Activated naive CD8-positive, alpha-beta T cell (primary cell): Measurements from ENCODE around the gene FASN.
A peak's percentile ranks its signal among the peaks of the same experiment; 100 is the strongest.
"Not testable (repeated sequence)": the region's sequence is repeated elsewhere in the genome, so short reads cannot be mapped to it uniquely, and the experiment has no call there.

Experiments used
- H3K27ac Mint-ChIP-seq: one replicate; pipeline ENCODE4 v1.8.0; 2021; ENCODE audit warnings: mixed read lengths
- H3K27me3 Mint-ChIP-seq: one replicate; pipeline ENCODE4 v1.8.0; 2021; ENCODE audit warnings: mixed read lengths
- H3K36me3 Mint-ChIP-seq: one replicate; pipeline ENCODE4 v1.8.0; 2021; ENCODE audit warnings: mixed read lengths
- H3K4me1 Mint-ChIP-seq: one replicate; pipeline ENCODE4 v1.8.0; 2021; ENCODE audit warnings: low read depth, mixed read lengths
- H3K4me3 Mint-ChIP-seq: one replicate; pipeline ENCODE4 v1.8.0; 2021; ENCODE audit warnings: mild to moderate bottlenecking, mixed read lengths
- H3K9me3 Mint-ChIP-seq: one replicate; pipeline ENCODE4 v1.8.0; 2021; ENCODE audit warnings: low read depth, mixed read lengths

Gene FASN

DNA sequence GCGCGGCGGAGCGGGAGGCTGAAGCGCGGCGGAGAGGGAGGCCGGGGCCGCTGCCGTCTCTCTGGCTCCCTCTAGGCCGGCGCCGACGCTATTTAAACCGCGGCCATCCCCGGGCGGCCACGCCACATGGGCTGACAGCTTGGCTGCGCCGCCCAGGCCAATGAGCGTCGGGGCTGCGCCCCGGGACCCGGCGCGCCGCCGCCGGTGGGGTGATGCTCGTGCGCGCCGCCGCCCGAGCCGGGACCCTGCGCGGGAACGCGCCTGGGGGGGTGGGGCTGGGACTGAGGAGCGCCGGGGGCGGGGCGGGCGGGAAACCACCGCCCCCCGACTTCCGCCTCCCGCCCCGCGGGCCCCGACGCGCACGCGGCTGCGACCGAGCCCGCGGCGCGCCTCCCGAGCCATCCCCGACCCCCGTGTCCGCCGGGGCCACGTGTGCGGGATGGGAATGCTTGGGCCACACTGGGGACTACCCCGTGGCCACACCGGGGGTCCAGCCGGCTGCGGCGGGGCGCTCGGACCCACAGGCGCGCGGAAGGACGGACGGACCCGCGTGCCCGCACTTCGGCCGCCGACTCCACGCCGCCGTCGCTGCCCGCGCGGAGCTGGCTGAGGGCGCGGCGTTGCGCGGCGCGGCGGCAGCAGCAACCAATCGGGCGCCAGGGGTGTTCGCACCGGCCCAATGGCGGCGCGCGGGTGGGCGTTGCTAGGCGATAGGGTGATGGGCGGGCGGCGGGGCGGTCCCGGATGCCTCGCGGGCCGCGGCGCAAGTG, at the start of gene FASN:
TSS of gene FASN (minus strand) at position 68 of the 770 bp plus-strand sequence. CDS start 1,791 bp downstream, outside the sequence.
- Mint-ChIP-seq H3K4me3 (peak within 1 kb of the TSS; percentile 79), H3K9me3 (no peaks in the 10 kb centered on the region), H3K4me1 (peaks cover 8% of the 10 kb centered on the region), H3K27me3 (no peaks in the 10 kb centered on the region), H3K27ac (no peak within 1 kb of the TSS), H3K36me3 (no peaks in the 10 kb centered on the region)

DNA sequence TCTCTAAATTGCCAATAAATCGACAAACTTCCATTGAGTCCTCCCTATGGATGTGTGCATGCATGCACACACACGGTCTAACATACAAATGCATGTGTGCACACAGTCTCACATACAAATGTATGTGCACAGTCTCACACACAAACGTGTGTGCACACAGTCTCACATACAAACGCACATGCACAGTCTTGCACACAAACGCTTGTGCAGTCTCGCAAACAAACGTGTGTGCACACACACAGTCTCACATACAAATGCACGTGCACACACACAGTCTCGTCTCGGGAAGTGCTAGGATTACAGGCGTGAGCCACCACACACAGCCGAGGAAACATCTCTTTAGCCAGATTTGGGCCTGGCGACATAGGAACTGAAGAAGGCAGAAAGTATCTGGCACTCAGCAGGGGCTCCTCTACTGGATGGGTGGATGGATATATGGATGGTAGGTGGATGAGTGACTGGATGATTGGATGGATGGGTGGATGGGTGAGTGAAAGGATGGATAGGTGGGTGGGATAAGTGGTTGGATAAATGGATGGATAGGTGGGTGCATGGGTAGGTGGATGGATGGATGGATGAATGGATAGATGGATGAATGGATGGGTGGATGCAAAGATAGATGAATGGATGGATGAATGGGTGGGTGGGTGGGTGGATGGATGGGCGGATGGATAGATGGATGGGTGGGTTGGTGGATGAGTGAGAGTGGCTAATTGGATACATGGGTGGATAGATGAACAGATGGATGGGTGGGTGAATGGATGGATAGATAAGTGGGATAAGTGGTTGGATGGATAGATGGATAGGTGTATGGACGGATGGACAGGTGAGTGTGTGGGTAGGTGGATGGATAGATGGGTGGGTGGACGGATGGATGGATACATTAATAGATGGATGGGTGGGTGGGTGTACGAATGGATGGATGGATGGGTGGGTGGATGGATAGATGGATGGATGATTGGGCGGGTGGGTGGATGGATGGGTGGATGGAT, 48.9 kb upstream of the FASN start:
- Mint-ChIP-seq H3K4me1 (no peaks in the 10 kb centered on the region), H3K36me3 (peaks cover 10% of the 10 kb centered on the region), H3K4me3 (no peak overlapping the region), H3K27ac (no peak overlapping the region), H3K9me3 (no peaks in the 10 kb centered on the region), H3K27me3 (no peaks in the 10 kb centered on the region)

DNA sequence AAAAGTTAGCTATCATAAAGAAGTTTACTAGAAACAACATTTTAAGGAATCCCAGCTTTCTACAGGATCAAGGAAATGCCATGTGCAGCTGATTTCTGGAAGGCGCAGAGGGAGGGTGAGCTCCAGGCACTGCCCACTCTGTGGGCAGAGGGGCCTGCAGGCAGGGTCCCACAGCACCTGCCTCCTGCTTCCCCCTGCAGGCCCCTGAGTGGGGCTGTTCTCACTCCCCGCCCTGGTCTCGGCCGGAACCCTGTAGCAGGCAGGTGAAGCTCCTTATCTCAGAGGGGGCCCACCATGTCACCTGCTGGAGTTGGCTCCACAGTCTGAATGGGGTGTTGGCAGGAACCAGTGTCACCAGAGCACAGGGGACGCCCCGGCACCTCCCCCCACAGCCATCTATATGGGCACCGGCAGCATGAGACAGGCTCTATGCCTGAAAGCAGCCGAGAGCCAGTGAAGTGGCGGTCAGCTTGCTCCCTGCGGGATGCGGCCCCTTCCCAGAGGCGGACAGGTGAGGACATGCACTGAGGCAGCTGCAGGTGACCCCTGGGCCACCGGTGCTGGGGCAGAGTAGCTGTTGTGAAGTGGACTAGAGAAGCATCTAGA, 47.6 kb upstream of the FASN start:
- H3K4me3 Mint-ChIP-seq, result no peak overlapping the region
- no peaks in the 10 kb centered on the region for H3K4me1 Mint-ChIP-seq
- peaks cover 12% of the 10 kb centered on the region for H3K36me3 Mint-ChIP-seq
- H3K27me3 Mint-ChIP-seq, result no peaks in the 10 kb centered on the region
- H3K9me3 Mint-ChIP-seq, result no peaks in the 10 kb centered on the region
- H3K27ac Mint-ChIP-seq, result no peak overlapping the region

DNA sequence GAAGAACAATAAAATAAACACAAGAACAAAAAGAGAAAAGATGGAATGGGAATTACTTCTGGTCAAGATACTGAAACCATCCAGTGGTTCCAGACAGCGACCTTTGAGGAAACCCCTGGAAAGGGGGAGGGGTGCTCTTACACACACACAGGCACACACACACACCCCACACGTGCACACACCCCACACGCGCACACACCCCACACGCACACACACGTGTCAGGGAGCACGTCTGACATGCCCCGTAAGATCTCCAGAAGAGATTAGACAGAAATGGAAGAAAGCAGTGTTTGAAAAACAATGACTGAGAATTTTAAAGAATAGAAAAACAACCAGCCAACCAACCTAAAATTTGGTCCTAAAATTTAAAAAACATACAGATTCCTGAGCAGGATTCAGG, 45.3 kb upstream of the FASN start:
- H3K27ac Mint-ChIP-seq, result no peak overlapping the region
- H3K36me3 Mint-ChIP-seq, result peaks cover 12% of the 10 kb centered on the region
- H3K27me3 Mint-ChIP-seq, result no peaks in the 10 kb centered on the region
- H3K4me1 Mint-ChIP-seq, result no peaks in the 10 kb centered on the region
- H3K9me3 Mint-ChIP-seq, result no peaks in the 10 kb centered on the region
- no peak overlapping the region for H3K4me3 Mint-ChIP-seq

DNA sequence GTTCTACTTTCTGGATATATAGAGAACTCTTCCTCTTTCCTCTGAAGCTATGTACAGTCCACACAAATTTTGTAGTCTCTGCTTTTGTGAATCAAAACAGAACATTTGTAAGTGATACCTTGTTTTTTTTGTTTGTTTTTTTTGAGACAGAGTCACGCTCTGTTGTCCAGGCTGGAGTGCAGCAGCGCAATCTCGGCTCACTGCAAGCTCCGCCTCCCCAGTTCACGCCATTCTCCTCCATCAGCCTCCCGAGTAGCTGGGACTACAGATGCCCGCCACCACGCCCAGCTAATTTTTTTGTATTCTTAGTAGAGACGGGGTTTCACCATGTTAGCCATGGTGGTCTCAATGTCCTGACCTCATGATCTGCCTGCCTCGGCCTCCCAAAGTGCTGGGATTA, 41.9 kb upstream of the FASN start:
- not testable (repeated sequence) for H3K4me3 Mint-ChIP-seq, H3K36me3 Mint-ChIP-seq, H3K4me1 Mint-ChIP-seq, H3K27ac Mint-ChIP-seq, H3K27me3 Mint-ChIP-seq, H3K9me3 Mint-ChIP-seq

DNA sequence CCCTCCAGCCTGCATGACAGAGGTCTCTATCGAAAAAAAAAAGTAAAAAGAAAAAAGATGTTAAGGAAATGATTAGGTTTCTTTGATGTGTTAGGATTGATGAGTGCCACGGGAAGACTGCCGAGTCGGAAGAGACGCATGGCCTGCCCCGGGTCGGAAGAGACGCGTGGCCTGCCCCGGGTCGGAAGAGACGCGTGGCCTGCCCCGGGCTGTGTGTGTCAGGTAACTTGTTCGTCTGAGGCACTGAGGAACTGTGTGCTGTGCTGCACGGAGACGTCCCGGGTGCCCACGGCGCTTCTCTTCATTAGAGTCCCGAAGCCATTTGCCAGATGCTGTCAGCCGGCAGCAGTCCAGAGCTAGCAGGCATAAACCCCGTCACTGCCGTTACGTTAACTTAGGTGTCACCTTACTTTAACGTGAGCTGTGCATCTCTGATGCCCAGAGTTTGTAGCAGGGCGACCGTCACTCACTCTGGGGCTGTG, 40.5 kb upstream of the FASN start:
- H3K4me3 Mint-ChIP-seq, result no peak overlapping the region
- no peaks in the 10 kb centered on the region for H3K4me1 Mint-ChIP-seq
- H3K9me3 Mint-ChIP-seq, result no peaks in the 10 kb centered on the region
- peaks cover 3% of the 10 kb centered on the region for H3K36me3 Mint-ChIP-seq
- H3K27ac Mint-ChIP-seq, result no peak overlapping the region
- H3K27me3 Mint-ChIP-seq, result no peaks in the 10 kb centered on the region

DNA sequence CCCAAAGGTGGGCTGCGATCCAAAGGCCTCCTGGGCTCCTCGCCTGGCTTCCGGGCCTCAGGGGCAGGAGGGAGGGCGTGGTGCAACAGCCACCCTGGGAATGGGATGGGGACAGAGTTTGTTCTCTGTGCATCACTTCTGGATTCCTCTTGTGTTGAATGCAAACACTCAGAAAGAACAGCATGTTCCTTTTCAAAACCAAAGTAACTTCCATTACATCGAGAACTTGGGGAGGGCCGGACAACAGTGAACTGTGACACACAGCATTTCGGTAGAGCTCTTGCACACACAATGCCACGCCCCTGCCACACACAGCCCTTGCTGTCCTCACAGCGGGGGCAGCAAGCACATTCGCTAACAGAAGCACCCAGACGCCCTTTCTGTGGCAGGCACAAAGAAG, 36.1 kb upstream of the FASN start:
- H3K4me1 Mint-ChIP-seq, result peaks cover 5% of the 10 kb centered on the region
- no peaks in the 10 kb centered on the region for H3K9me3 Mint-ChIP-seq
- no peaks in the 10 kb centered on the region for H3K27me3 Mint-ChIP-seq
- H3K36me3 Mint-ChIP-seq, result peaks cover 2% of the 10 kb centered on the region
- H3K4me3 Mint-ChIP-seq, result no peak overlapping the region
- H3K27ac Mint-ChIP-seq, result no peak overlapping the region

DNA sequence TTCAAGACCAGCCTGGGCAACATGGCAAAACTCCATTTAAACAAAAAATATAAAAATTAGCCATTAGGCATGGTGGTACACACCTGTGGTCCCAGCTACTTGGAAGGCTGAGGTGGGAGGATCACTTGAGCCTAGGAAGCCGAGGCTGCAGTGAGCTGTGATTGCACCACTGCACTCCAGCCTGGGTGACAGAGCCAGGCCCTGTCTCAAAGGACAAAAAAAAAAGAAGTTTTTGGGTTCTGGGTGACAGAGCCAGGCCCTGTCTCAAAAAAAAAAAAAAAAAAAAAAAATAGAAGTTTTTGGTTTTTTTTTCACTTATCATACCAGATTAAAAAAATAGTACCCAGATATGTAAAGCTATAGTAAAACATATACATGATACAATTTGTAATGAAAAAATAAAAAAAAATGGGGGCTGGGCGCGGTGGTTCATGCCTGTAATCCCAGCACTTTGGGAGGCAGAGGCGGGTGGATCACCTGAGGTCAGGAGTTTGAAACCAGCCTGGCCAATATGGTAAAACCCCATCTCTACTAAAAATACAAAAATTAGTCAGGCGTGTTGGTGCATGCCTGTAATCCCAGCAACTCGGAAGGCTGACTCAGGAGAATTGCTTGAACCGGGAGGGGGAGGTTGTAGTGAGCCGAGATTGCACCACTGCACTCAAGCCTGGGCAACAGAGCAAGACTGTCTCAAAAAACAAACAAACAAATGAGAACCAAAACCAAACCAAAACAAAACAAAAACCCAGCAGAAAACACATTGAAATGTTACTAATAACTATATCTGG, 35.3 kb upstream of the FASN start:
- H3K27me3 Mint-ChIP-seq, H3K4me3 Mint-ChIP-seq, H3K36me3 Mint-ChIP-seq, H3K27ac Mint-ChIP-seq, H3K4me1 Mint-ChIP-seq, H3K9me3 Mint-ChIP-seq: not testable (repeated sequence)

DNA sequence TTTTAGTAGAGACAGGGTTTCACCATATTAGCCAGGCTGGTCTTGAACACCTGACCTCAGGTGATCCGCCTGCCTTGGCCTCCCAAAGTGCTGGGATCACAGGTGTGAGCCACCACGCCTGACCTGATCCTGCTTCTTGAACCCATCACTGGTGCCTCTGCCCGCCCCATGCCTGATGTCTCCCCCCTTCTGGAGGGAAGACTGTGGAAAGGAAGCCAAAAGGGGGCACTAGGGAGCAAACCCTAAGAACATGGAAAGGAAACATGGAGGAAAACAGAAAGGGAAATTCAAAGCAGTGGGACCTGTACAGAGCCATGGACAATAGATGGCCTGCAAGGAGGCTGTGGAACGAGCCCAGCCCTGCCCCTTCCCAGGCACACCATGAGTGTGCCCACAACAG, 31.1 kb upstream of the FASN start:
- H3K4me3 Mint-ChIP-seq, result no peak overlapping the region
- no peaks in the 10 kb centered on the region for H3K27me3 Mint-ChIP-seq
- no peaks in the 10 kb centered on the region for H3K9me3 Mint-ChIP-seq
- peaks cover 48% of the 10 kb centered on the region for H3K4me1 Mint-ChIP-seq
- H3K36me3 Mint-ChIP-seq, result peaks cover 4% of the 10 kb centered on the region
- H3K27ac Mint-ChIP-seq, result no peak overlapping the region

DNA sequence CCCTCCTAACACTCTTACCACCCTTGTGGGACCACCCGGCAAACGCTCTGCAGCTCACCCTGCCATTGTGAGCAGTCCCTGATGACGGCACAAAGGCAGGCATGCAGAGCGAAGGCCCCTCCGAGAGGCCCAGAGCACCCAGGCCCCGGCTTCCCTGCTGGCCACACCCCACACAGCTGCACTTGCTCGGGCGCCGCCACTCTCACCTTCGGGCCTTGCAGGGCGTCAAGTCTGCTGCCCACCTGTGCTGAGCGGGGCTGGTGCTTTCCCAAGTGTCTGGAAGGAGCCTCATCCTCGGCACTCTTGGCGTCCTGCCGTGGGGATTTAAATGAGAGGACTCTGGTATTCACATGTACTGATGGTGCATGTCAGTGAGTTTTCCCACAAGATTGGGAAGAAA, 30.3 kb upstream of the FASN start:
- H3K27me3 Mint-ChIP-seq, result no peaks in the 10 kb centered on the region
- no peak overlapping the region for H3K27ac Mint-ChIP-seq
- H3K4me1 Mint-ChIP-seq, result peaks cover 55% of the 10 kb centered on the region
- no peaks in the 10 kb centered on the region for H3K9me3 Mint-ChIP-seq
- peaks cover 4% of the 10 kb centered on the region for H3K36me3 Mint-ChIP-seq
- H3K4me3 Mint-ChIP-seq, result no peak overlapping the region

DNA sequence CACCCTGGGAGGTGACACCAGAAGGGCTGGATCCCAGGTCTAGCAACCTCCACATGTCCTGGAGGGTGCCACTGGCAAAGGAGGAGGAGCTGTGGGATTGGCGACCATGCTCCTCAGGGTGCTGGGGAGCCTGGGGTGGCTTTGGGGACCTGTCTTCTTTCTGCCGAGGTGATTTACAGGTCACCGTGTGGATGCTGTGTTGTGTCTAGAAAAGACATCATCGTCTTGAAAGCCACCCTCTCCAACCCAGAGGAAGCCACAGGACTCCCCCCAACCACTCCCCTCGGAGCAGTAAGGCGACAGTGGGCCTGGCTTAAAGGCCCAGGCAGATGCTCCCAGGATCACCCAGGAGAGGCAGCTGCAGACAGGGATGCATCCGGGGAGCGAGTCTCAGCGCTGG, 29.7 kb upstream of the FASN start:
- Mint-ChIP-seq H3K9me3 (no peaks in the 10 kb centered on the region), H3K27me3 (no peaks in the 10 kb centered on the region), H3K4me1 (peaks cover 58% of the 10 kb centered on the region), H3K4me3 (peak overlapping the region; percentile 79), H3K27ac (peak overlapping the region; percentile 68), H3K36me3 (peaks cover 4% of the 10 kb centered on the region)

DNA sequence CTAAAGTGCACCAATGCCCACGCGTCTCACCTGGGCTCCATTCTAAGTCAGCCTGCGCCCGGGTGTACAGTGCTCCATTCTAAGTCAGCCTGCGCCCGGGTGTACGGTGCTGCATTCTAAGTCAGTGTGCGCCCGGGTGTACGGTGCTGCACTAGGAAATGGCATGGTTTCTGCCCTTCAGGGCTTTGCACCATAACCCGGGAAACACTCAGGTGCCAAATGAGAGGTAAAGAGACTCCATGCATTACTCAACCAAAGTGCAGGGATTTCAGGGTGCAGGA, 29.2 kb upstream of the FASN start:
- H3K4me1 Mint-ChIP-seq, result peaks cover 61% of the 10 kb centered on the region
- peak overlapping the region; percentile 79 for H3K4me3 Mint-ChIP-seq
- peak overlapping the region; percentile 88 for H3K27ac Mint-ChIP-seq
- no peaks in the 10 kb centered on the region for H3K9me3 Mint-ChIP-seq
- H3K27me3 Mint-ChIP-seq, result no peaks in the 10 kb centered on the region
- H3K36me3 Mint-ChIP-seq, result peaks cover 4% of the 10 kb centered on the region

DNA sequence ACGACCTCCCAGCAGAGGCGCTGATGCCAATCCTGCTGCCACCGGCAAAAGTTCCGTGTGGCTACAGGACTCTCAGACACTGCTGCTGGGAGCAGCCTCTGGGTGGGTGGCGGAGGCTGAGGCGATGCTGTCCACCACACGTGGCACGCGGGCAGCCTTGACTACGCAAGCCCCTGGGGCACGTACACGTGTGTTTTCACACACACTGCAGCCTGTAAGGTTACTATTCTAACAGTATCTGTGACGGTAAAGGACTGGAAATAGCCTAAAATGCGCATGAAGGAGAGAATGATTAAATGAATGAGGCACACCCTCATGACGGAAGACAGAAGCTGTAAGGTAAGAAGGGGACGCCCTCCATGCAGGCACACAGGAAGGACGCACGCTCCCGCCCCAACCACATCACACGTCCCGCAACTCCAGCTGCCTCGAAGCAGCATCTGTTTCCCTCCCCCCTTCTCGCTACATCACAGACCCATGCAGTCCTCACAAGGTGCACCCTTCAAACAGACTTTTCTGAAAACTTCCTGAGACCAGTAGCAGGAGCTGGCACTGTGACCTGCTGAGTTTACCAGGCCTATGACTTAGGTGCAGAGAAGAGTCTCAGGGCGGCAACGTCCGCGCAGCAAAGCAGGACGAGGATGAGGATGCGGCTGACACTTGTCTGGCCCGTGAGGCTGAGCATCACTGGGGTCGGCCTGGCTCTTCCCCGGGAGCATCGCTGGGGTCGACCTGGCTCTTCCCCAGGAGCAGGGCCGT, 28.7 kb upstream of the FASN start:
- Mint-ChIP-seq H3K27me3 (no peaks in the 10 kb centered on the region), H3K9me3 (no peaks in the 10 kb centered on the region), H3K4me1 (peaks cover 66% of the 10 kb centered on the region), H3K4me3 (peak overlapping the region; percentile 79), H3K36me3 (peaks cover 2% of the 10 kb centered on the region), H3K27ac (peak overlapping the region; percentile 88)

DNA sequence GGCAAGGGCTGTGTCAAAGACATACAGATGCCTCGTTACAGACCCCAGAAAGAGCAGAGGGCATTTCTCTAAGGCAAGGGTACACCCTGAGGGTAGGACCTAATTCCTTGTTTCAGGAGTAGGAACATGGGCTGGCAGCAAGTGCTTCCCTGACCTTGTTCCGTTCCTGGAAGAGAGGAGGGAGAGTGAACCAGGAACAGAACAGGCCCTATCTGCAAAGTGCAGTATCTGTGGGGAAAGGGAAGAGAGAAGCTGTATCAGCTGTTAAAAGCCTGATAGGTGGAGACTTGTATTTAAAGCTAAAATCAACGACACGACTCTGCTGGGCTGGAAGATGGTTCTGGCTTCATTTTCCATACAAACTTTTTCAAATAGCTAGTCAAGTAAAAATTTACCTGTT, 26.1 kb upstream of the FASN start:
- Mint-ChIP-seq H3K36me3 (peaks cover 2% of the 10 kb centered on the region), H3K27ac (peak overlapping the region; percentile 78), H3K4me3 (peak overlapping the region; percentile 38), H3K4me1 (peaks cover 79% of the 10 kb centered on the region), H3K27me3 (no peaks in the 10 kb centered on the region), H3K9me3 (no peaks in the 10 kb centered on the region)
